SK-N-SH treated with all-trans-retinoic acid at 6 μM for 48 hours (cell line): ENCODE measurements around the gene CDKN2AIP.

Source experiments
- ATAC-seq: fragments of 200-7000 bp; cut with Tn5 transposase; 3 replicates; pipeline ENCODE4 v1.9.1; 2020; ENCODE audit warnings: mild to moderate bottlenecking, moderate library complexity
- ARNTL ChIP-seq: fragments of 450-650 bp; formaldehyde crosslinking; IDR thresholded peaks from 2 replicates; pipeline ENCODE4 v1.5.0; 2020; ENCODE audit warnings: low read depth, mild to moderate bottlenecking, moderate library complexity, borderline replicate concordance
- BACH2 ChIP-seq: fragments of 250-450 bp; sonication (Bioruptor Pico); IDR thresholded peaks from 2 replicates; pipeline ENCODE4 v1.9.0; 2021; ENCODE audit warnings: mild to moderate bottlenecking, borderline replicate concordance
- CSDC2 ChIP-seq: fragments of 250-450 bp; sonication (Bioruptor Pico); IDR thresholded peaks from 2 replicates; pipeline ENCODE4 v1.5.0; 2020; ENCODE audit warnings: mild to moderate bottlenecking, moderate library complexity
- ESRRG ChIP-seq: fragments of 250-450 bp; sonication (Bioruptor Pico); IDR thresholded peaks from 2 replicates; pipeline ENCODE4 v1.6.1; 2021; ENCODE audit warnings: mild to moderate bottlenecking
- GLIS3 ChIP-seq: fragments of 250-450 bp; sonication (Bioruptor Pico); IDR thresholded peaks from 2 replicates; pipeline ENCODE4 v1.5.0; 2020; ENCODE audit warnings: mild to moderate bottlenecking, moderate library complexity
- ISL1 ChIP-seq: fragments of 250-450 bp; sonication (Bioruptor Pico); IDR thresholded peaks from 2 replicates; pipeline ENCODE4 v2.1.2; 2022; ENCODE audit warnings: mild to moderate bottlenecking, moderate library complexity
- OSR1 ChIP-seq: fragments of 250-450 bp; sonication (Bioruptor Pico); IDR thresholded peaks from 2 replicates; pipeline ENCODE4 v1.8.0; 2022; ENCODE audit warnings: moderate library complexity, mild to moderate bottlenecking, inconsistent platforms
- RARB ChIP-seq: fragments of 250-450 bp; sonication (Bioruptor Pico); IDR thresholded peaks from 2 replicates; pipeline ENCODE4 v1.8.0; 2021; ENCODE audit warnings: mild to moderate bottlenecking, moderate library complexity
- SNAI2 ChIP-seq: fragments of 250-450 bp; sonication (Bioruptor Pico); IDR thresholded peaks from 2 replicates; pipeline ENCODE4 v1.5.0; 2020; ENCODE audit warnings: mild to moderate bottlenecking, moderate library complexity
- TCF4 ChIP-seq: fragments of 250-450 bp; sonication (Bioruptor Pico); IDR thresholded peaks from 2 replicates; pipeline ENCODE4 v1.8.0; 2021; ENCODE audit warnings: mild to moderate bottlenecking, moderate library complexity, borderline replicate concordance
- TOX ChIP-seq: fragments of 250-450 bp; sonication (Bioruptor Pico); IDR thresholded peaks from 2 replicates; pipeline ENCODE4 v1.8.0; 2021; ENCODE audit warnings: mild to moderate bottlenecking, moderate library complexity, borderline replicate concordance
- ZC3H10 ChIP-seq: fragments of 250-450 bp; sonication (Bioruptor Pico); IDR thresholded peaks from 2 replicates; pipeline ENCODE4 v1.5.1; 2021; ENCODE audit warnings: mild to moderate bottlenecking, moderate library complexity
- ZFP3 ChIP-seq: fragments of 250-450 bp; sonication (Bioruptor Pico); IDR thresholded peaks from 2 replicates; pipeline ENCODE4 v1.5.0; 2020; ENCODE audit warnings: mild to moderate bottlenecking, moderate library complexity
- ZFP30 ChIP-seq: fragments of 450-650 bp; formaldehyde crosslinking; IDR thresholded peaks from 2 replicates; pipeline ENCODE4 v1.5.0; 2022; ENCODE audit warnings: mild to moderate bottlenecking, moderate library complexity
- ZNF565 ChIP-seq: fragments of 450-650 bp; formaldehyde crosslinking; conservative IDR thresholded peaks from 2 replicates; pipeline ENCODE4 v1.5.0; 2020; ENCODE audit warnings: low read depth, mild to moderate bottlenecking, moderate library complexity
- ZNF70 ChIP-seq: fragments of 450-650 bp; formaldehyde crosslinking; IDR thresholded peaks from 2 replicates; pipeline ENCODE4 v1.5.0; 2020; ENCODE audit warnings: mild to moderate bottlenecking, moderate library complexity
- ZNF8 ChIP-seq: fragments of 450-650 bp; formaldehyde crosslinking; IDR thresholded peaks from 2 replicates; pipeline ENCODE4 v1.5.0; 2020; ENCODE audit warnings: mild to moderate bottlenecking, moderate library complexity
- TF ChIP-seq, protein P1 (sequence below): fragments of 250-450 bp; sonication (Bioruptor Pico); IDR thresholded peaks from 2 replicates; pipeline ENCODE4 v1.5.1; 2020; ENCODE audit warnings: low read depth, mild to moderate bottlenecking, moderate library complexity
- TF ChIP-seq, protein P2 (sequence below): fragments of 250-450 bp; sonication (Bioruptor Pico); IDR thresholded peaks from 2 replicates; pipeline ENCODE4 v1.8.0; 2020; ENCODE audit warnings: mild to moderate bottlenecking, moderate library complexity, borderline replicate concordance
- TF ChIP-seq, protein P3 (sequence below): fragments of 250-450 bp; sonication (Bioruptor Pico); IDR thresholded peaks from 2 replicates; pipeline ENCODE4 v1.5.1; 2021; ENCODE audit warnings: mild to moderate bottlenecking, moderate library complexity
- TF ChIP-seq, protein P4 (sequence below): fragments of 250-450 bp; sonication (Bioruptor Pico); IDR thresholded peaks from 2 replicates; pipeline ENCODE4 v1.8.0; 2021; ENCODE audit warnings: low read depth, mild to moderate bottlenecking, moderate library complexity, borderline replicate concordance
- TF ChIP-seq, protein P5 (sequence below): fragments of 250-450 bp; sonication (Bioruptor Pico); IDR thresholded peaks from 2 replicates; pipeline ENCODE4 v1.5.0; 2020; ENCODE audit warnings: mild to moderate bottlenecking, moderate library complexity

Gene CDKN2AIP

DNA sequence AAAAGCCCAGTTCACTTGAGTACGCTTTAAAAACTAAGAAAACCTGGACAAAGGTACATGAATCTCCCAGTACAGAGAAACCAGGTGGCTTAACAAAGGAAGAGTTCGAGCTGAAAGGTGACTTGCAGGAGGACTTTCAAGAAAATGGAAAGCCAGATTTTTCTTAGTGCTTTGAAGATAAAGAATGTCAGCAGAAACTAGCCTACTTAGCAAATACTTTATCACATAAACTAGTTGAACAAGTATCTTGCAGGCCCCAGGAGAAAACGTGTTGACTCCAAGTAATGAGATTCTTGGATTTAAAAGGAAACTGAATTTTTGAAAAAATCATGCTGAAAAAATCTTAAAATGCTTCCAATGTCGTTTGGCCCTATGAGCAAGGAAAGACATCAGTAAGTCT, 26.4 kb downstream of the CDKN2AIP start:
- TF ChIP-seq ISL1 (CRISPR knock-in tag) = no peak
- TF ChIP-seq ARNTL = no peak
- no peak for TF ChIP-seq ZC3H10
- ATAC-seq = no peak

DNA sequence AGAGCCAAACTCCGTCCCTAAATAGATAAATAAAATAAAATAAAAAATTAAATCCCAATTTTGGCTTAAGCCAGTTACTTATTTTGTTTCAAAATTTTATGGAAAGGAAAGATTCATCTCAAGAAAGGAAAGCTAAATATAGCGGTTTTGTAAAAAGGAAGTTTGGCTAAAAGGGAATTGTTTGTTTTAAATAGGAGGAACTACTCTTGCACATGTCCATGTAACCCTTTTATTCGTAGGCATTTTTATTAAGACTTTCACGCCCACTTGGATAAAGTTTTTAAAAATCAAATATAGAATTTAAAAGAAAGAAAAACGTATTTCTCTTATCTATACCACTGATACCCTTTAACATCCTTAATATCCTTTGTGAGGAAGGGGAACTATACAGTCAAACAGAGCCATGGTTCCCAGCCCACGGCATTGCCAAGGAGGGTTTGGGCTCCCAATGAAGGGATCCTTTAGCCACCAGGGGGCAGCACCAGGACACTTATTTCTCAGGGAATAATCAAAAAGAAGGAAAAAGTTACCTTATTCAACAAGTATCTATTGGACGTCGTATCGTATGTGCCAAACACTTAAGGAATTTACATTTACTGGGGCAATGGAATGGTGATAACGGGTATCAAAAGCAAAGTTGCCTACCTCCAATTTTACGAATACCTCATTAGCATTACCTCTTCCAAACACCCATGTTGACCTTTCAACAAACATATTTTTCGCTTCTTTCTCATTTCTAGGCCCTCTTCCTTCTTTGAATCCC, 27.7 kb downstream of the CDKN2AIP start:
- TF ChIP-seq ARNTL (no peak), OSR1 (no peak), SNAI2 (no peak), GLIS3 (CRISPR knock-in tag) (no peak), TOX (CRISPR knock-in tag) (no peak), ISL1 (CRISPR knock-in tag) (no peak), ESRRG (CRISPR knock-in tag) (no peak), ZFP3 (CRISPR knock-in tag) (no peak), TCF4 (CRISPR knock-in tag) (no peak), BACH2 (CRISPR knock-in tag) (no peak), ZC3H10 (no peak), RARB (CRISPR knock-in tag) (no peak)
- TF ChIP-seq, protein P1, sequence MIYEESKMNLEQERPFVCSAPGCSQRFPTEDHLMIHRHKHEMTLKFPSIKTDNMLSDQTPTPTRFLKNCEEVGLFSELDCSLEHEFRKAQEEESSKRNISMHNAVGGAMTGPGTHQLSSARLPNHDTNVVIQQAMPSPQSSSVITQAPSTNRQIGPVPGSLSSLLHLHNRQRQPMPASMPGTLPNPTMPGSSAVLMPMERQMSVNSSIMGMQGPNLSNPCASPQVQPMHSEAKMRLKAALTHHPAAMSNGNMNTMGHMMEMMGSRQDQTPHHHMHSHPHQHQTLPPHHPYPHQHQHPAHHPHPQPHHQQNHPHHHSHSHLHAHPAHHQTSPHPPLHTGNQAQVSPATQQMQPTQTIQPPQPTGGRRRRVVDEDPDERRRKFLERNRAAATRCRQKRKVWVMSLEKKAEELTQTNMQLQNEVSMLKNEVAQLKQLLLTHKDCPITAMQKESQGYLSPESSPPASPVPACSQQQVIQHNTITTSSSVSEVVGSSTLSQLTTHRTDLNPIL (CRISPR knock-in tag) = no peak
- TF ChIP-seq, protein P2, sequence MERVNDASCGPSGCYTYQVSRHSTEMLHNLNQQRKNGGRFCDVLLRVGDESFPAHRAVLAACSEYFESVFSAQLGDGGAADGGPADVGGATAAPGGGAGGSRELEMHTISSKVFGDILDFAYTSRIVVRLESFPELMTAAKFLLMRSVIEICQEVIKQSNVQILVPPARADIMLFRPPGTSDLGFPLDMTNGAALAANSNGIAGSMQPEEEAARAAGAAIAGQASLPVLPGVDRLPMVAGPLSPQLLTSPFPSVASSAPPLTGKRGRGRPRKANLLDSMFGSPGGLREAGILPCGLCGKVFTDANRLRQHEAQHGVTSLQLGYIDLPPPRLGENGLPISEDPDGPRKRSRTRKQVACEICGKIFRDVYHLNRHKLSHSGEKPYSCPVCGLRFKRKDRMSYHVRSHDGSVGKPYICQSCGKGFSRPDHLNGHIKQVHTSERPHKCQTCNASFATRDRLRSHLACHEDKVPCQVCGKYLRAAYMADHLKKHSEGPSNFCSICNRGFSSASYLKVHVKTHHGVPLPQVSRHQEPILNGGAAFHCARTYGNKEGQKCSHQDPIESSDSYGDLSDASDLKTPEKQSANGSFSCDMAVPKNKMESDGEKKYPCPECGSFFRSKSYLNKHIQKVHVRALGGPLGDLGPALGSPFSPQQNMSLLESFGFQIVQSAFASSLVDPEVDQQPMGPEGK (CRISPR knock-in tag) = no peak
- TF ChIP-seq, protein P3, sequence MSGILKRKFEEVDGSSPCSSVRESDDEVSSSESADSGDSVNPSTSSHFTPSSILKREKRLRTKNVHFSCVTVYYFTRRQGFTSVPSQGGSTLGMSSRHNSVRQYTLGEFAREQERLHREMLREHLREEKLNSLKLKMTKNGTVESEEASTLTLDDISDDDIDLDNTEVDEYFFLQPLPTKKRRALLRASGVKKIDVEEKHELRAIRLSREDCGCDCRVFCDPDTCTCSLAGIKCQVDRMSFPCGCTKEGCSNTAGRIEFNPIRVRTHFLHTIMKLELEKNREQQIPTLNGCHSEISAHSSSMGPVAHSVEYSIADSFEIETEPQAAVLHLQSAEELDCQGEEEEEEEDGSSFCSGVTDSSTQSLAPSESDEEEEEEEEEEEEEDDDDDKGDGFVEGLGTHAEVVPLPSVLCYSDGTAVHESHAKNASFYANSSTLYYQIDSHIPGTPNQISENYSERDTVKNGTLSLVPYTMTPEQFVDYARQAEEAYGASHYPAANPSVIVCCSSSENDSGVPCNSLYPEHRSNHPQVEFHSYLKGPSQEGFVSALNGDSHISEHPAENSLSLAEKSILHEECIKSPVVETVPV (CRISPR knock-in tag) = no peak
- peak; percentile 97 for ATAC-seq

DNA sequence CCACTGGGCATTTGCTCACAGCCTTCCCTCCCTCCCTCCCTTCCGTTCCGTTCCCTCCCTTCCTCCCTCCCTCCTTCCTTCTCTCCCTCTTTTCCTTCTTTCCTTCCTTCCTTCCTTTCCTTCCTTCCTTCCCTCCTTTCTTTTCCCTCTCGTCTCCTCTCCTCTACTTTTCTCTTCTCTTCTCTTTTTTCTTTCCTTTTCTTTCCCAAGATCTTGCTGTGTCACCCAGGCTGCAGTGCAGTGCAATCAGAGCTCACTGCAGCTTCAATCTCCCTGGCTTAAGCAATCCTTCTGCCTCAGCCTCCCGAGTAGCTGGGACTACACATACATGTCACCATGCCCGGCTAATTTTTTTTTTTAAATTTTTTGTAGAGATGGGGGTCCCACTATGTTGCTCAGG, 33.7 kb downstream of the CDKN2AIP start:
- no peak for ATAC-seq
- TF ChIP-seq GLIS3 (CRISPR knock-in tag) (no peak), ZFP3 (CRISPR knock-in tag) (no peak), ZNF565 (CRISPR knock-in tag) (no peak), ZNF8 (CRISPR knock-in tag) (no peak), TOX (CRISPR knock-in tag) (no peak), ZFP30 (no peak), ZNF70 (CRISPR knock-in tag) (no peak)
- TF ChIP-seq, protein P1 (CRISPR knock-in tag) = no peak
- TF ChIP-seq, protein P4, sequence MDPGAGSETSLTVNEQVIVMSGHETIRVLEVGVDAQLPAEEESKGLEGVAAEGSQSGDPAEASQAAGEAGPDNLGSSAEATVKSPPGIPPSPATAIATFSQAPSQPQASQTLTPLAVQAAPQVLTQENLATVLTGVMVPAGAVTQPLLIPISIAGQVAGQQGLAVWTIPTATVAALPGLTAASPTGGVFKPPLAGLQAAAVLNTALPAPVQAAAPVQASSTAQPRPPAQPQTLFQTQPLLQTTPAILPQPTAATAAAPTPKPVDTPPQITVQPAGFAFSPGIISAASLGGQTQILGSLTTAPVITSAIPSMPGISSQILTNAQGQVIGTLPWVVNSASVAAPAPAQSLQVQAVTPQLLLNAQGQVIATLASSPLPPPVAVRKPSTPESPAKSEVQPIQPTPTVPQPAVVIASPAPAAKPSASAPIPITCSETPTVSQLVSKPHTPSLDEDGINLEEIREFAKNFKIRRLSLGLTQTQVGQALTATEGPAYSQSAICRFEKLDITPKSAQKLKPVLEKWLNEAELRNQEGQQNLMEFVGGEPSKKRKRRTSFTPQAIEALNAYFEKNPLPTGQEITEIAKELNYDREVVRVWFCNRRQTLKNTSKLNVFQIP = no peak

DNA sequence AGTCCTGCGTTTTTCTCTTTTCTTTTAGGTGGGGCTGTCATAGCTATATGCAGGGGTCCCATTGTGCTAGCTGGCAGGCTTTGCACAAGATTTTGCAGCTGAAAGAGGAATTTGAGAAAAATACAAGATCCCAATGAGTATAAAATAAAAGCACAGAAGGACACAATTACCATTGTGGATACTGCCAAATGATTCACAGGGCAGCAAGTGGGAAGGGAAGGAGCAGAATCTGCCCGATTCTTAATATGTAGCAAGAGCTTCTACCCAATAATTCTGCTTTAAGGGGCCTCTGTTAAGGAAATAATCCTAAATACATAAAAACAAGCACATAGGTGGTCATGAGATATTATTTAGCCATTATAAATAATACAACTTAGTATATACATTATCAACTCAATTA, 34.5 kb downstream of the CDKN2AIP start:
- no peak for ATAC-seq
- TF ChIP-seq ZNF8 (CRISPR knock-in tag) = no peak
- TF ChIP-seq RARB (CRISPR knock-in tag) = no peak
- TF ChIP-seq ZNF70 (CRISPR knock-in tag) = no peak
- TF ChIP-seq, protein P1 (CRISPR knock-in tag) = no peak
- TF ChIP-seq, protein P3 (CRISPR knock-in tag) = no peak
- TF ChIP-seq CSDC2 = no peak
- no peak for TF ChIP-seq BACH2 (CRISPR knock-in tag)
- no peak for TF ChIP-seq ZC3H10
- TF ChIP-seq, protein P5, sequence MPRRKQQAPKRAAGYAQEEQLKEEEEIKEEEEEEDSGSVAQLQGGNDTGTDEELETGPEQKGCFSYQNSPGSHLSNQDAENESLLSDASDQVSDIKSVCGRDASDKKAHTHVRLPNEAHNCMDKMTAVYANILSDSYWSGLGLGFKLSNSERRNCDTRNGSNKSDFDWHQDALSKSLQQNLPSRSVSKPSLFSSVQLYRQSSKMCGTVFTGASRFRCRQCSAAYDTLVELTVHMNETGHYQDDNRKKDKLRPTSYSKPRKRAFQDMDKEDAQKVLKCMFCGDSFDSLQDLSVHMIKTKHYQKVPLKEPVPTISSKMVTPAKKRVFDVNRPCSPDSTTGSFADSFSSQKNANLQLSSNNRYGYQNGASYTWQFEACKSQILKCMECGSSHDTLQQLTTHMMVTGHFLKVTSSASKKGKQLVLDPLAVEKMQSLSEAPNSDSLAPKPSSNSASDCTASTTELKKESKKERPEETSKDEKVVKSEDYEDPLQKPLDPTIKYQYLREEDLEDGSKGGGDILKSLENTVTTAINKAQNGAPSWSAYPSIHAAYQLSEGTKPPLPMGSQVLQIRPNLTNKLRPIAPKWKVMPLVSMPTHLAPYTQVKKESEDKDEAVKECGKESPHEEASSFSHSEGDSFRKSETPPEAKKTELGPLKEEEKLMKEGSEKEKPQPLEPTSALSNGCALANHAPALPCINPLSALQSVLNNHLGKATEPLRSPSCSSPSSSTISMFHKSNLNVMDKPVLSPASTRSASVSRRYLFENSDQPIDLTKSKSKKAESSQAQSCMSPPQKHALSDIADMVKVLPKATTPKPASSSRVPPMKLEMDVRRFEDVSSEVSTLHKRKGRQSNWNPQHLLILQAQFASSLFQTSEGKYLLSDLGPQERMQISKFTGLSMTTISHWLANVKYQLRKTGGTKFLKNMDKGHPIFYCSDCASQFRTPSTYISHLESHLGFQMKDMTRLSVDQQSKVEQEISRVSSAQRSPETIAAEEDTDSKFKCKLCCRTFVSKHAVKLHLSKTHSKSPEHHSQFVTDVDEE (CRISPR knock-in tag) = no peak
- no peak for TF ChIP-seq TOX (CRISPR knock-in tag)
